Peyer's patch (tissue), 4 donors: ENCODE results near the gene IKZF5. TPM values are rescaled to one million over a fixed set of nuclear protein-coding genes. Genes with fewer than 3 reads are reported as not detected.

Experiments
- DNase-seq, 3 donors: peaks; one replicate each; pipeline ENCODE4 v3.0.0-alpha.2; 2017 to 2019
- H3K27ac ChIP-seq, 4 donors: fragments of 200-600 bp; sonication (generic); one replicate each; pipeline ENCODE4 v1.5.1; 2016 to 2019
- H3K27me3 ChIP-seq, 2 donors: fragments of 200-600 bp; sonication (generic); one replicate each; pipeline ENCODE4 v1.5.1; 2019
- H3K36me3 ChIP-seq, 3 donors: fragments of 200-600 bp; sonication (generic); one replicate each; pipeline ENCODE4 v1.5.1; 2016 to 2019
- H3K4me1 ChIP-seq, 4 donors: fragments of 200-600 bp; sonication (generic); one replicate each; pipeline ENCODE4 v1.5.1; 2016 to 2019
- H3K4me3 ChIP-seq, 4 donors: fragments of 200-600 bp; sonication (generic); 1 replicate in 3 of 4; 2 replicates in 1 of 4; pipeline ENCODE4 v1.5.1; 2016 to 2019; ENCODE audit warnings: mild to moderate bottlenecking in 1 of 4
- H3K9me3 ChIP-seq, 4 donors: fragments of 200-600 bp; sonication (generic); one replicate each; pipeline ENCODE4 v1.5.1; 2016 to 2019; ENCODE audit warnings: mild to moderate bottlenecking in 1 of 4
- POLR2A ChIP-seq, 2 donors: fragments of 450-650 bp; IDR thresholded peaks; one replicate each; pipeline ENCODE4 v1.5.1; 2017; ENCODE audit warnings: antibody characterized with exemption in 2 of 2, mild to moderate bottlenecking in 2 of 2, moderate library complexity in 2 of 2
- total RNA-seq, 4 donors: library from RNA; depleted of rRNA; stranded (reverse); fragments of >200 nt; gene quantifications; one replicate each; pipeline ENCODE4 v1.1.0, GENCODE V29; 2016
- TF ChIP-seq, protein P1 (sequence below), 6 experiments: fragments of 450-650 bp in 4 of 6; fragments of 200-600 bp in 2 of 6; sonication (generic) in 1 of 6; IDR thresholded peaks; one replicate each; pipeline ENCODE4 v1.5.1; 2017 to 2019; ENCODE audit warnings: antibody characterized with exemption in 6 of 6, mild to moderate bottlenecking in 3 of 6, moderate library complexity in 1 of 6

IKZF5 gene
- total RNA-seq, 4 donors from 2014 or later: 7.4 to 9.5 (median 8.1) TPM

DNA sequence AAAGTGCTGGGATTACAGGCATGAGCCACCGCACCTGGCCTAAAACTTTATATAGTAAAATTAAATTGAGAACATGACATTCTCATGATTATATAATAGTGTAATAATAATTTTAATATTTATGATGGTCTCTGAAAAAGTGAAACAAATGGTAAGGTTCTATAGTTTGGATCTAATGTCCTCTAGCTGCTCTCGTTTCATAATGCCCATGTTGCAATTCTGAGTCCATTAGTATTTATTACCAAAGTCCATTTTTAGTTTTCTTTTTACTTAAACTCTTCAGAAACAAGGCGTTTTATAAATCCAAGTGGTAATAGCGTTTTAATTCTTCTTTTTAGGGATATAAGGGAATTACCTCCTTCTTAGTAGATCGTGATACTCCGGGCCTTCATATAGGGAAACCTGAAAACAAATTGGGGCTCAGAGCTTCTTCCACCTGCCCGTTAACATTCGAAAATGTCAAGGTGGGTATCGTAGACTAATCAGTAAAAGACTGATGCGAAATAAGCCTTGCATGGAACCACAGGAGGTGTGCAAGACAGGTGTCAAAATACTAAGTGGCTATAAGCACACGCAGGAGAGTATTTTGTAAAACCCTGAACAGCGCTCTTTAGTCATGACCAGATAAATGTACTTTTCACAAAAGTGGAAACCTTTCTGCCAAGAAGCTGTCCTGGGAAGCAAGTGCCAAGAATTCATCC, 34.3 kb upstream of the IKZF5 start:
- no peak for DNase-seq

DNA sequence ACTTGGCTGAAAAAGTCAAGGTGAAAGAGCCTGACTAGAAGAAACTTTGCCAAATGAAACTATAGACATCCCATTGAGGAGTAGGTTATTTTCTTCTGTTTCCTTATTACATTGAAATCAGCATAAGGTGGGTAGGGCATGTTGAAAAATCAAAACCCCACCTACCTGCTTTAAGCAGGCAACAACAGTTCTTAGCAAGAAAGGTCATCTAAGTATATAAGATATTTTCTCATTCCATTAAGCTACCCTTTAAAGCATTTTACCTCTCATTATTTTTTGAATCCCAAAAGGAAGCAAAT, 31.0 kb upstream of the IKZF5 start:
- H3K27me3 ChIP-seq: no peaks in the 10 kb centered on the region
- no peaks in the 10 kb centered on the region for H3K4me1 ChIP-seq
- H3K4me3 ChIP-seq: no peak overlapping the region
- no peaks in the 10 kb centered on the region for H3K9me3 ChIP-seq
- H3K27ac ChIP-seq: no peak overlapping the region
- TF ChIP-seq, protein P1, sequence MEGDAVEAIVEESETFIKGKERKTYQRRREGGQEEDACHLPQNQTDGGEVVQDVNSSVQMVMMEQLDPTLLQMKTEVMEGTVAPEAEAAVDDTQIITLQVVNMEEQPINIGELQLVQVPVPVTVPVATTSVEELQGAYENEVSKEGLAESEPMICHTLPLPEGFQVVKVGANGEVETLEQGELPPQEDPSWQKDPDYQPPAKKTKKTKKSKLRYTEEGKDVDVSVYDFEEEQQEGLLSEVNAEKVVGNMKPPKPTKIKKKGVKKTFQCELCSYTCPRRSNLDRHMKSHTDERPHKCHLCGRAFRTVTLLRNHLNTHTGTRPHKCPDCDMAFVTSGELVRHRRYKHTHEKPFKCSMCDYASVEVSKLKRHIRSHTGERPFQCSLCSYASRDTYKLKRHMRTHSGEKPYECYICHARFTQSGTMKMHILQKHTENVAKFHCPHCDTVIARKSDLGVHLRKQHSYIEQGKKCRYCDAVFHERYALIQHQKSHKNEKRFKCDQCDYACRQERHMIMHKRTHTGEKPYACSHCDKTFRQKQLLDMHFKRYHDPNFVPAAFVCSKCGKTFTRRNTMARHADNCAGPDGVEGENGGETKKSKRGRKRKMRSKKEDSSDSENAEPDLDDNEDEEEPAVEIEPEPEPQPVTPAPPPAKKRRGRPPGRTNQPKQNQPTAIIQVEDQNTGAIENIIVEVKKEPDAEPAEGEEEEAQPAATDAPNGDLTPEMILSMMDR (IDR thresholded peaks at IDR 0.05): no peak
- TF ChIP-seq POLR2A (IDR thresholded peaks at IDR 0.05): no peak
- H3K36me3 ChIP-seq: peaks cover 0 to 7% (median 0%) of the 10 kb centered on the region in 3 donors
- no peak for DNase-seq

More for the DNA sequence above, 34.3 kb upstream of the IKZF5 start:
- Histone ChIP-seq H3K9me3 (no peaks in the 10 kb centered on the region), H3K27me3 (no peaks in the 10 kb centered on the region), H3K27ac (no peak overlapping the region), H3K4me1 (no peaks in the 10 kb centered on the region), H3K36me3 (peaks cover 0 to 7% (median 0%) of the 10 kb centered on the region in 3 donors), H3K4me3 (no peak overlapping the region)
- TF ChIP-seq, protein P1 (IDR thresholded peaks at IDR 0.05): no peak
- TF ChIP-seq POLR2A (IDR thresholded peaks at IDR 0.05): no peak

DNA sequence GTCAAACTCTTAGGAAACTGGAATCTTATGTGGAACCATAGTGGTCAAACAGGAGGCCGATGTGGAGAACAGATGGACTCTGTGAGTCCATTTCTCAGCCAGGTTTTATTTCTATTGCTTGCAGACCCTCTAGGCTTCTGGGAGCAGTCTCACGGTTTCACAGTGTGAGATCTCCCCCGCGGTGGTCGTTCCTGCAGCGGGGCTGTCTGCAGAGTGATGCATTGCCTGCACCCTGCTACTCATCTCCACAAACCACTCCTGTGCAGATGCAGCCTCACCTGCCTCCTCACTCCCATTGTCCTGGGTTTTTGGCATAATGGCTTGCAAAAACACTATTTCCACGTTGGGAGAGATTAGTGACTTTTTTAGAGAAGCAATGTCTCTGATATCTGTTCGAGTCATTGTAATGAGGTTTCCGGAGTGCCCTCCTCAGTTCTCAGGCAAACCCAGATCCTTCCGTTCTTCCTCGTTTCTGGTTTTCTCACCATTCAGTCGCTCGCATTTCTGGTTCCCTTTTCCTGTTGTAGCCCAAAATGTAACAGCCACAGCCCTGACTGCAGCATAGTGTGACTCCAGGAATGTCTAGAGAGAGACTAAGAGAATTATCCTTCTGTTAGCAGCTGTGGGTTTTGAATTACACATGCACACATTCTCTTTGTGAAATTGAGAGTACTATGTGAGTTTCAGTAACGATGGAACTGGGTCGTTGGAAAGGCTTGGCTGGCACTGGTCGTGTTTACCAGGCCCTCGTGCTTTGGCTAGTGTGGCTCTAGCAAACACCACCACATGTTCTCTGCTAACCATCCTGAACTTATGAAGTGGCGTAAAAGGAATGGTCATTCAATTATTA, 30.4 kb upstream of the IKZF5 start:
- Histone ChIP-seq H3K4me3 (no peak overlapping the region), H3K27me3 (no peaks in the 10 kb centered on the region), H3K9me3 (no peaks in the 10 kb centered on the region), H3K27ac (no peak overlapping the region), H3K4me1 (no peaks in the 10 kb centered on the region), H3K36me3 (peaks cover 0 to 7% (median 0%) of the 10 kb centered on the region in 3 donors)
- TF ChIP-seq, protein P1 (IDR thresholded peaks at IDR 0.05): no peak
- no peak for TF ChIP-seq POLR2A (IDR thresholded peaks at IDR 0.05)
- DNase-seq: no peak

DNA sequence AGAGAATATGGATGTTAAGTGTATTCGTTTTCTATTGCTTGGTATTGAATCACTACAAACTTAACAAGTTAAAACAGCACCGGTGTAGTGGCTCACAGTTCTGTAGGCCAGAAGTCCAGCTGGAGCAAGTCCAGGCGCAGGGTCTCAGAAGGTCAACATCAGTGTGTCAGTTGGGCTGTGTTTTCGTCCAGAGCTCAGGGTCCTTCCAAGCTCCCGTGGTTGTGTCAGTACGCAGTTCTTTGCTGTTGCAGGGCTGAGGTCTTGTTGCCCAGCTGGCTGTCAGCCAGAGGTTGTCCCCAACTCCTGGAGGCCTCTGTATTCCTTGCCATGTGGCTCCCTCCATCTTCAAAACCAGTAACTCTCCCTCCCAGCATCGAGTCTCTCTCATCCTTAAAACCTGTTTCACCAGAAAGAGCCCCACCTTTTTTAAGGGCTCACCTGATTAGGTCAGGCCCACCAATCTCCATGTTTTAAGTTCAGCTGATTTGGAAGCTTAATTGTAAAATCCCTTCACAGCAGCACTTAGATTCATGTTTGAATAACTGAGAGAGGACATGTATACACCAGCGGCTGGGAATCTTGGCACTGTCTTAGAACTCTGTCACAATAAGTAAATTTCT, 27.0 kb upstream of the IKZF5 start:
- no peak for TF ChIP-seq POLR2A (IDR thresholded peaks at IDR 0.05)
- TF ChIP-seq, protein P1 (IDR thresholded peaks at IDR 0.05): no peak
- Histone ChIP-seq H3K27me3 (no peaks in the 10 kb centered on the region), H3K27ac (no peak overlapping the region), H3K36me3 (peaks cover 0 to 7% (median 0%) of the 10 kb centered on the region in 3 donors), H3K4me1 (no peaks in the 10 kb centered on the region), H3K9me3 (no peaks in the 10 kb centered on the region), H3K4me3 (no peak overlapping the region)
- DNase-seq: no peak

DNA sequence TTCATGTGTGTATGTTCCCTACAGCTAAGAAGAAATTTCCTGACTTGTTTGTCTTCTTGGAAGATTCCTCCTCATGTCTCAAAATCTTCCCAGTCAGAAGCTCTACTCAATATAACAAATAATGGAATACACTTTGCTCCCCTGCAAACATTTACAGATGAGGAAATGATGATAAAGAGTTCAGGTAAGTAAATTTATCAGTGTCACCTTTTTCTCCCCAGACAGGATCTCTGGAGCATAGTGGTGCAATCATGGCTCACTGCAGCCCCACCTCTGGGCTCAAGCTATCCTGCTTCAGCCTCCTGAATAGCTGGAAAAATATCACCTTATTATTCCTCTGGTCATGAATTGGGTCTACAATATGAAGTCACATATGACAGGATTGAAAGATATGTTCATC, 25.7 kb upstream of the IKZF5 start:
- no peak overlapping the region for H3K4me3 ChIP-seq
- H3K27ac ChIP-seq: no peak overlapping the region
- no peak for TF ChIP-seq POLR2A (IDR thresholded peaks at IDR 0.05)
- TF ChIP-seq, protein P1 (IDR thresholded peaks at IDR 0.05): no peak
- no peak for DNase-seq
- H3K27me3 ChIP-seq: no peaks in the 10 kb centered on the region
- no peaks in the 10 kb centered on the region for H3K4me1 ChIP-seq
- peaks cover 0 to 7% (median 0%) of the 10 kb centered on the region in 3 donors for H3K36me3 ChIP-seq
- no peaks in the 10 kb centered on the region for H3K9me3 ChIP-seq
